LNCAP (cell line): ENCODE measurements around the gene ANKH.

ENCODE experiments used
- CTCF ChIP-seq: fragments of 450-650 bp; IDR thresholded peaks from 2 replicates; pipeline ENCODE4 v1.5.1; 2017; ENCODE audit warnings: mild to moderate bottlenecking

The ANKH gene

GRCh38 chr5:14723701-14724132 lies 147.9 kb downstream of the ANKH start:
- no peak for TF ChIP-seq CTCF

GRCh38 chr5:14722923-14723322 lies 148.7 kb downstream of the ANKH start:
- TF ChIP-seq CTCF, result no peak

GRCh38 chr5:14721990-14722656 lies 149.5 kb downstream of the ANKH start:
- TF ChIP-seq CTCF, result no peak

- TF ChIP-seq CTCF, result no peak
Observed at GRCh38 chr5:14720236-14720923, 151.2 kb downstream of the ANKH start.

- no peak for TF ChIP-seq CTCF
Observed at GRCh38 chr5:14718778-14719177, 152.8 kb downstream of the ANKH start.

- no peak for TF ChIP-seq CTCF
Observed at GRCh38 chr5:14716755-14717752, 154.5 kb downstream of the ANKH start.

- no peak for TF ChIP-seq CTCF
Observed at GRCh38 chr5:14715481-14715880, 156.1 kb downstream of the ANKH start.
